Fibroblast of lung (primary cell): ENCODE results near the gene RPS6KA4.

Experiments
- EZH2 ChIP-seq: IDR thresholded peaks from 2 replicates; pipeline ENCODE4 v1.5.1; 2012; ENCODE audit warnings: low read length, control low read depth, mild to moderate bottlenecking; ENCODE audit errors: missing control alignments
- TF ChIP-seq, protein P1 (sequence below), 2 donors: IDR thresholded peaks in 1 of 2; conservative IDR thresholded peaks in 1 of 2; 1 replicate in 1 of 2; 2 replicates in 1 of 2; pipeline ENCODE4 v1.5.1; 2011 to 2012; ENCODE audit warnings: low read length in 2 of 2, control low read depth in 1 of 2, inconsistent platforms in 1 of 2, low read depth in 1 of 2, mild to moderate bottlenecking in 1 of 2

DNA sequence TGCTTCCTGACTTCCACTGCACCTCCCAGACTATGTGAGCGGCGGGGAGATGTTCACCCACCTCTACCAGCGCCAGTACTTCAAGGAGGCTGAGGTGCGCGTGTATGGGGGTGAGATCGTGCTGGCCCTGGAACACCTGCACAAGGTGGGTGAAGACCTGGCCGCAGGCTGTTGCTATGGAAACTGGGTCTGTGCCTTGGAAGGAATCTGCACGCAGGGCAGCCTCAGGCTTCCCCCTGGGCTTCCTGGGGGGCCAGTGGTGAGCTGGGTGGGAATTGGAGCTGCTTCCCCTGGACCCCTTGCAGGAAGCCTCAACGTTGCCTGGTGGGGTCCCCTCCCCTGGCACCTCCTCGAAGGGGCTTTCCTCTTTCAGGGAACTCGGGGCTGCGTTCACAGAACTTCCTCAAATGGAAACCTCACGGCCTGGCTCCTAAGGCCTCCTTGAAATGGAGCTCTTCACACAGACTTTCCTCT lies 1.5 kb downstream of the RPS6KA4 start:
- TF ChIP-seq, protein P1, sequence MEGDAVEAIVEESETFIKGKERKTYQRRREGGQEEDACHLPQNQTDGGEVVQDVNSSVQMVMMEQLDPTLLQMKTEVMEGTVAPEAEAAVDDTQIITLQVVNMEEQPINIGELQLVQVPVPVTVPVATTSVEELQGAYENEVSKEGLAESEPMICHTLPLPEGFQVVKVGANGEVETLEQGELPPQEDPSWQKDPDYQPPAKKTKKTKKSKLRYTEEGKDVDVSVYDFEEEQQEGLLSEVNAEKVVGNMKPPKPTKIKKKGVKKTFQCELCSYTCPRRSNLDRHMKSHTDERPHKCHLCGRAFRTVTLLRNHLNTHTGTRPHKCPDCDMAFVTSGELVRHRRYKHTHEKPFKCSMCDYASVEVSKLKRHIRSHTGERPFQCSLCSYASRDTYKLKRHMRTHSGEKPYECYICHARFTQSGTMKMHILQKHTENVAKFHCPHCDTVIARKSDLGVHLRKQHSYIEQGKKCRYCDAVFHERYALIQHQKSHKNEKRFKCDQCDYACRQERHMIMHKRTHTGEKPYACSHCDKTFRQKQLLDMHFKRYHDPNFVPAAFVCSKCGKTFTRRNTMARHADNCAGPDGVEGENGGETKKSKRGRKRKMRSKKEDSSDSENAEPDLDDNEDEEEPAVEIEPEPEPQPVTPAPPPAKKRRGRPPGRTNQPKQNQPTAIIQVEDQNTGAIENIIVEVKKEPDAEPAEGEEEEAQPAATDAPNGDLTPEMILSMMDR (conservative IDR thresholded peaks at IDR 0.05 in 1 of 2, IDR thresholded peaks at IDR 0.05 in 1 of 2; ENCODE audit: low read depth in 1 of 2, low read length in 2 of 2): no peak
- TF ChIP-seq EZH2: no peak
